GM18499 (cell line): ENCODE measurements around the gene AKT3.

Experiments
- ATAC-seq: cut with Tn5 transposase; IDR thresholded peaks from one replicate; pipeline ENCODE4 v1.9.1; 2021; ENCODE audit warnings: moderate number of reproducible peaks; ENCODE audit not compliant: insufficient read depth, unreplicated experiment

Gene AKT3

DNA sequence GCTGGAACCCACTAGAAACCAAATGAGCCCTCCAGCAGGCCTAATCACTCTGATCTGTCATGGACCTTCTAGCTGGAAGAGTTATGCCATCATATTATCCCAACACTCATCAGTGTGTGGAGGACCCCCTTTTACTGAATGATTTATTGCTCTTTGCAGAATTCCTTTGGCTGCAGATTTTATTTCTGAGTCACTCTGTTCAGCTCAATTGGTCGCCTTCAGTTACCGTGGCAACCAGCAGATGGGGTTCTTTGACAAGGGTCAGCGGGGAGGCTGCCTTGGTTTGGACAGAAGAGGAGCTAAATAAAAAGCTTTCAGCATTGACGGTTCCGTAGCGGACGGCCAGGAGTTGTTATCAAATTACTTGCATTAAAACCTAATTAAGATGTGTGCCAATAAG lies 374.1 kb downstream of the AKT3 start:
- no peak for ATAC-seq

DNA sequence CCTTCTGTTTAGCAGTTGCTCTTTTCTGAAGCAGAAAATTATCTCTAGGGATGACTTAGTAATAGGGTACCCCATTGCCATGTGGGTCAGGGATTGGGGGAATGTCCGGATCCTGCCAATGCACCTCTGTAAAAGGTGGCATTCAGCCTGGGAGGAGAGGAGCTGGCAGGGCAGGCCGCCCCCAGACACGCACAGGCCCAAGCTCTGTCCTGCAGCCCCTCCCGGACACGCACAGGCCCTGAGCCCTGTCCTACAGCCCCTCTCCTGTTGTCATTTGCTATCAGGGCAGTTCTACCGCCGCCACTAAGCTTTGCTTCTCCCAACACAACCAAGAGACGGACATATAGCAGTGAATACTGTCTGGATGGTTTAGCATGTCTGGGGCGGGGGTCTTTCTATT lies 375.1 kb downstream of the AKT3 start:
- no peak for ATAC-seq

DNA sequence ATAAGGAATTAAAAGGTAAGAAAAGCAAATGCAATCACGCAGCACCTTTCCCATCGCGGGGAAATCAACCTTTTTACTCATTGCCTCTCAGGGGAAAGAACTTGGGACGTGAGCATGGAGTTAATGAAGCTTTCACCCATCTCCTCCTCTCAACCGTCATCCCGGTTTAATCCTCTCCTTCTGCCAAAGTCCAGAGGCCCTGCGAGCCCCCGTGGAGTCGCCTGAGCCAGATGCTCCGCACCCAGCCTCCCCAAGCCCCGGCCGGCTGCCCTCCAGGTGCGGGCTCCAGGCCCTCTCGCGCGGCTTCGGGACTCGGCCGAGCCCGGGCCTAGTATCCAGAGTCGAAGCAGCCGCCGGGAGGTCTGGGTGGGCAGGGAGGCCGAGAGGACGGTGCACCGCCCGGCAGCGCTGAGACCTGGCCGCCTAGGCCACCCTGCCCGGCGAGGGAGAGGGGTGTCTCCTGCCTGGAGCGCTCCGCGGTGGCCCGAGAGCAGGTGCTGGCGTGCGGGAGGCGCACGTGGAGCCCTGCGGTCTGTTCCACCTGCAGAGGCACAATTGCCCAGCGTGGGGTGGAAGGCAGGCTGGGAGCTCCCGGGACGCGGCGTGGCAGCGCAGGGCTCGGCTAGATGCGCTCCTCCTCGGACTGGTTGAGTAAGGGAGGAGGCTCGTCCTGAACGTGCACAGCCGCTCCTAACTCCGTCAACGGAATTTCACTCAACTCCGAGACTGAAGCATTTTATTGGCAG lies 375.7 kb downstream of the AKT3 start:
- ATAC-seq, result no peak

DNA sequence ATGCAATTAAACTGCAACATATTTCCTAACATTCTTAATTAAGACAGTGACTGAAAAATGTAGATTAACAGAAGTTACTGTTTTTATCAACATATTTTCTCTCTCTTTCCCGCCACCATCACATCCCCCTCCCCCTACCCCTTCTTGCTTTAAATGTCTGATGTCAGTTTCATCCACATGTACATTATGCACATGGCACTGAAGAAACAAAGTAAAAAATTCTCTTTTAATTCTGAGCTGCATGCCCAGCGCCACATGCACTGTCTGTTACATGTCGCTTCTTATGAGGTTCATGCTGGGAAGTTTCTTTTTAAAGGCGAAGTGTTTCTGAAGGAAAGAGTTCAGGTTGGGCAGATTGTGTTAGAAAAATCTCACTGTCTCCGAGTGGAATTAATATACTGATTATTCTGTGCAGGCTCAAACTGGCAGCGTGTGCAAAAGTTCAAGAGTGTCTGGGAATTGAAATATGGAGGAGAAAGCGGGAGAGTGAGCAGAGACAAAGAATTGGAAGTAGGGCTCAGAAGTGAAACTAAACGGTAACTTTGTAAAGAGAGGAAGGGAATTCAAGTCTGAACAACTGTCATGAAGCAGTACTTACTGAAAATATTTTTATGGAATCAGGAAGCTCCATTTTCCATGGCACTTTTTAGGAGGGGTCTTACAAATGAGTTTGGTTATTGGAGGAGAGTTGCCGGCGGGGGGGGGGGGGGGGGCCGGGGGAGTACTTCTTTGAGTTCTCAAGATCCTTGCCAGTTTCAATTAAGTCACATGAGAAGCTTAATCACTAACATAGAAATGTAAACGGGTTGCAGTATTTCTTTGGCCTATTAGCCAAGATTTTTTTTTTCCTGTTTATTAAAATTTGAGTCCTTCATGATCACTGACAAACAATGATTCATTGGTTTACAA lies 376.6 kb downstream of the AKT3 start:
- ATAC-seq, result no peak

DNA sequence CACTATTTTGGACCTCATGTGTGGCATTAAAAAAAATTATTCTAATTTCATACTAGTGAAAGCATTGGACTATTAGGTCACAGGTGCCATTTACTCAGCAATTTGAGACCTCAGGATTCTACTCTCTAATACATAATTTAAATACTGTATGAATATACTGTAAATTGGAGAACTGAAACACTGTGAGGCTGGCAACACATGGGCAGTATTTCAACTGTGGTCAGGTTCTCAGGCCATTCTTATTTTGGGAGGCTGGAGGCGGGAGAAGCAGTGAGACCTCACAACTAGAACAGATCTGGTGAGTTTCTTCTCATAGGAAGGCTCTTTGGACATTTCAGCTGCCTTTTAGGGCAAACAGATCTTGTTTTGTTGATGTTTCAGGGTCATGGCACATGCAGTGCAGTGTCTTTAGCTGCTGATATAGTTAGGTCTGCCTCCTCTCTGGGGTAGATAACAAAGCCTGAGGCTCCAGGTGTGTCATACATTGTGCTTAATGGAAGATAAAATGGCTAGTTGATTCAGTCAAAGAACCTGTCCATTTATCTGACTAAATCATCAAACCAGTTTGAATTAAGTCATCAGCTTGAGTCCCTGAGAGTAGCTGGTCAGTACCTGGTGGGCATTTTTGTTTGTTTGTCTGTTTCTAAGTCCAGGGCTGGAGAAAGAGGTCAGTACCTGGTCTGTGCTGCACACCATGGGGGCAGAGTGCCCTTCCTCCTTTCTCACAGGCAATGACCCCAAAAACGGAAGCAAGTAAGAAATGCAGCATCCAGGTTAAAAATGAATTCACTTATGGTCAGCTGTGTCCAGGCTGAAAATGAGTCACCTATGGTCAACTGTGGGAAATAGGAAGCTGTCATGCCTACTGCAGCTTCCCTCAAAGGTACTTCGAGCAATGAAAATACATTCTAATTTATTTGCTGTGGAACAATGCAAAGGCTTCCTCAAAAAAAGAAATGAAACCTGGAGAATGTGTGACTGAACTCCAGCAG lies 378.0 kb downstream of the AKT3 start:
- ATAC-seq, result peak; percentile 89

DNA sequence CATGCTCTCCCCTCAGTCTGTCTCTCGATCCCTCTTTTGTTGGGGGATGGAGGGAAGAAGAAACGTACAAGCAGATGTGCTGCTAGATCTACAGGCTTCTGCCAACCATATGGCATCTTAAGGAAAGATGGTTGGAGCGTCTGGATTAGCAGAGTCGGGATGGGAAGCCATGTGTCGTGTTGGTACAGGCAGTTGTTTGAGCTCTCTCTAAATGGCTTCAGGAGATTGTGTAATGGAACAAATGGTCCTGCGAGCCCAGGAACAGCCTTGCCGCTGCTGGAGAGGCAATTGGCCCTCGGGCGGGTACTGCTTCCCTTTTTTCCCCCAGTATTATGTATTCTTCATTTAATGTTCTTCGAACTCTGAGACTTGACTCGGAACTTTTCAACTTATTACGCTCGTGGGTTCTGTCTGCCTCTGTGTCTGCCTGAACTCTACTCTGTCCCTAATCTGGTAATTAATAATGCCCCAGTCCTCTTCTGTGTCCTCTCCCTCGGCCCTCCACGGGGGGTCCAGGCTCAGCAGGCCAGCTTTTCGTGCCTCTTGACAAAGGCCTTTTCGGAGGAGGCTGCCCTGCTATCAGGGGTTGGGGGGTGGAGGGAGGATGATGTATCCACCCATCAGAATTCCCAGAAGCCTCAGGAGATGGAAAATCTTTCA lies 378.9 kb downstream of the AKT3 start:
- ATAC-seq, result no peak

DNA sequence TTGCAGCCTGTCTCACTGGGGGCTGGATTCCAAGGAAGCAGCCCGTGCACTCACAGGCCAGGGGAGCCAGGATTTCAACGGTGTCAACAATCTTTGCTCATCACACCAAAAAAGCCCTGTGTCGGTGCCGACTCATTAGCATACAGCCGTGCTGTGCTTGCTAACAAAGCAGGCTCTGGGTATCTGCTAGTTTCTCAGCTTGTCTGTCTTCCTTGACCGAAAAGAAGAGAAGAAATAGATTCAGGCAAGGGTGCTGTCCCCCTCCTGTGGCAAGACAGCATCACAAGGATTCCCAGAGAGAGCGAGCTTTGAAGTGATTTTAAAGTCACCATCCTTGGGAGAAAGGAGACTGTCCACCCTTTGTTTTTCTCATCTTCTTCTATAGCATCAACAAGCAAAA lies 379.5 kb downstream of the AKT3 start:
- ATAC-seq, result no peak

DNA sequence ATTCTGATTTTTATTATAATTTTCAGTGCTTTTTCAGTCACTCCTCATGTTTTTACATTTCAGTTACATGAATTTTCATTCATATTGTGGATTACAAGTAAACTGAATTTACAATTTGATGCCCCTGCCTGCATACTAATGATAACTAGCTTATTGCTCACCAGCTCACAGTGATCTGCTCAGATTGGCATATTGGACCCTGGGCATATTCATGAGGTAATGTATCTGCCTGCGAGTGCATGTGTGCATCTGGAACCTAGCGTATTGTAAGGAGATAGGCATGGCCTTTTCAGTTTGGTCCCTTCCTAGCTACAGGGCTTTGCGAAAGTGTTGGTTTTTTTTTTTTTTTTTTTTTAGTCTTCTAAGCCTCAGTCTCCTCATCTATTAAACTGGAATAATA lies 380.5 kb downstream of the AKT3 start:
- no peak for ATAC-seq

DNA sequence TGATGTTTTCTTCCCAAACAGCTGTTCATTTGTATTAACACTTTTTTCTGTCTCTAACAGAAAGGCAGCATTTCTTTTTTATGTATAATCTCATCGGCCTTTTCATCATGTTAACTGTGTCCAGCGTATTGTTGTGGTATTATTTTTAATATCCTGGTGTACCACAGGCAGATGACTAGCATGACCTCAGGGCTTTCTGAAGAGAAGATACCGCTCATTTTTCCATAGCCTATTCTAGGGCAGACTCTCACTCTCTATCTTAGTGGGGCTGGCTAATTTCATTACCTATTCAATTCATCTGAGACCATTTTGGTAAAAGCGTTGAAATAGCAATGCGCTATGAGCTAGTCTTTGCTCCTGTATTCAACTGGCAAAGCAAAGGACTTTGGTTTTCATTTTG lies 384.3 kb downstream of the AKT3 start:
- ATAC-seq, result no peak

DNA sequence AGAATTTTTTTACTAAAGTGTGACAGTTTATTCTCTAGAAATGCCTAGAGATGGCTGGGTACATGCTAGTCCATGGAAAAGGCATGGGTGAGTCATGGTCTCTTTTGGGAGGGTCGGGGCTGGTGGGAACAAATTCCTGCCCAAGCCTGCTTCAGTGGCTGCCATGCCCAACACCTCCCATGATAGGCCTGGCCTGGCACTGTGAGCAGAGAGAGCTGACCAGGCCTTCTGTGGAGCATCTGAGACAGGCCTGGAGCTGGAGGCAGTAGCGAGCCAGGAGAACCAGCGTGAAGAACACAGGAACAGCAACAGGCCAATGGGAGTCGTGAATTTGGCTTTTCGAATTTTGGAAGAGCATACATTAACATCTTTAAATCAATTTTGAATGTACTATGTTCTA lies 385.0 kb downstream of the AKT3 start:
- no peak for ATAC-seq

DNA sequence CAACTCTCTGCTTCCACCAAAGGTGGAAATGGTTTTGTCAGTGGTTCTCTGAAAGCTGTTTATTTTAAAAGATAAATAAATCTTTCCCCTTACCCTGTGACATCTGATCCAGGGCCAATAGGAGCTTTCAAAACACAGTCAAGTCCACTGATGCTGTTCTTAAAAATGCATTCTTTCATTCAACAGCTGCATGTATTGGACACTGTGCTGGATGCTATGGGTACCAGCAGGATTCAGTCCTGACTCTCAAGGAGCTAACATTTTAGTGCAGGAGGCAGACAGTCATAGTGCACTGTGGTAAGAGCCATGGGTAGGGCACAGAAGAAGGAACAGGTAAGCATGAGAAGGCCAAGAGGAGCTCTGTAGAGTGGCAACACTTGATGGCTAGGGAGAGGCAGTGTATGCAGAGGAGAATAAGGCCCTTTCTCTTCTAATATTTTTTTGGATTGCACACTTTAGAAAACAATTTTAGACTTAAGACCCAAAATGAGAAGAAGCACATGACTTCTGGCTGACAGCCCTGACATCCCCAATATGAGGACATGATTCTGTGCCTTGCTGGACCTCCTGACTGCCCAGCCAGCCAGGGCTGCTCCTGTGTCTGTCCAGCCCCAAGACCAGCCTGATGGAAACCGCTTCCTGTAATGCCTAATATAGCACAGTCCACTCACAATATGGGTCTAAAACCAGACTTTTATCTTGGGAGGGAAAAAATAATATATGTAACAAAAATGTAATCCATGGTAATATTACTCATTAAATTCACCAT lies 386.9 kb downstream of the AKT3 start:
- ATAC-seq, result no peak

DNA sequence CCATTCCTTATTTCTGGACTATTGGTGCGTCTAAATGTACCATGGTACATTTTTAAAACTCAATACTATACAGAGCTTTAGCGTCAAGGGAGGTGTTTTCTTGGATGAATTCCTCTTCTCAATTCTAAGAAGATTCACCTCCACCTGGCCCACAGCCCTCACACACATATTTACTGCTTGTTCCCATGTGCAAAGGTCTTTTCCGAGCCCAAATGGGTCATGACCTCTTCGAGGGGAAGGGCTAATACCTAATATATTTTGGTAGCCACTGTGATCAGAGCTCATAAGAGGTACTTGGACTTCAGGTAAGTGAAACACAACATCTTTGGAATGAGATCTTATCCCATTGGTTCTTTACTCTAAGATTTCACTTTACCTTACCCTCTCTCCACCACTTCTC lies 388.3 kb downstream of the AKT3 start:
- no peak for ATAC-seq

DNA sequence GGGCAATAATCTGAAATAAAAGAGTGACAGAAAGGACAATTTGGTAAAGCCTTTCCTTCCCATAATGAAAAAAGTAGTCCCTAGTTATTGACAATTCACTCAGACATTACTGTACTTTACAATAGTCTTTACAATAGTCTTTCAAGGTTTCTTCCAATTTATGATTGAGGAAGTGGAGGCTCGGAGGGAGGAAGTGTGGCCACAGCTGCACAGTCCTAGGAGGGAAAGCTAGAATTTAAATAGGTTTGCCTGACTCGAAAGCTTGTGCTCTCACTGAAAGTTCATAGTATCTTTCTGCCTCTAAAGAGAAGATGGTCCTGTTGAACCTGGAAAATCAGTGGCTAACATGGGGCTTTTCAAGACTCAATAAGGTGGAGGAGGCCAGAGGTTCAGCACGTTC lies 391.0 kb downstream of the AKT3 start:
- no peak for ATAC-seq

DNA sequence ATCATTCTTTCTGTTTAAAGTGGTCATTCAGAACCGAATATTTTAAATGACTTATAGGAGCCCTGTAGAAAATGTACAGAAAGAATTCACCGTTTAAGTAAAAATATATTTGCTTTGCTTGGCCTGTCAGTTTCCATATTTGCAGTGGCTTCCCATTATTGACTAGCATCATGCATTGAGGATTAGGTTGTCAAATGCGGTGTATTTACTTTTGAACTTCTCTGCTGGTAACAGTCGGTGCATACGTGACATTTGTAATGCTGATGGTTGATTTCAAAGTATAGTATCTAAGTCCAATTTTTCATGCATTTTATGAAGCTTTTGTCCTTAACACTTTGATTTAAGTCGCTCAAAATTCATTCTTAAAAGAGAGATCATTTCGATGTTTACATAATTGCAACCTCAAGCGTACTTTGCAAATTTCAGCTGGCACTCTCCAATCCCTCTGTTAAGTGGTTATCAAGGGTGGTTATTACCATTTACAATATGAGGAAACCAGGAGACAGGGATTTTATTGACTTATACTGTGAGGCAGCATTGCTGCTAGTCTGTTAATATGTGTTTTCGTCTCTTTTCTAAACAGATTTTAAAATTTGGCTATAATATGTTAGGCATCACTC lies 392.6 kb downstream of the AKT3 start:
- ATAC-seq, result no peak

DNA sequence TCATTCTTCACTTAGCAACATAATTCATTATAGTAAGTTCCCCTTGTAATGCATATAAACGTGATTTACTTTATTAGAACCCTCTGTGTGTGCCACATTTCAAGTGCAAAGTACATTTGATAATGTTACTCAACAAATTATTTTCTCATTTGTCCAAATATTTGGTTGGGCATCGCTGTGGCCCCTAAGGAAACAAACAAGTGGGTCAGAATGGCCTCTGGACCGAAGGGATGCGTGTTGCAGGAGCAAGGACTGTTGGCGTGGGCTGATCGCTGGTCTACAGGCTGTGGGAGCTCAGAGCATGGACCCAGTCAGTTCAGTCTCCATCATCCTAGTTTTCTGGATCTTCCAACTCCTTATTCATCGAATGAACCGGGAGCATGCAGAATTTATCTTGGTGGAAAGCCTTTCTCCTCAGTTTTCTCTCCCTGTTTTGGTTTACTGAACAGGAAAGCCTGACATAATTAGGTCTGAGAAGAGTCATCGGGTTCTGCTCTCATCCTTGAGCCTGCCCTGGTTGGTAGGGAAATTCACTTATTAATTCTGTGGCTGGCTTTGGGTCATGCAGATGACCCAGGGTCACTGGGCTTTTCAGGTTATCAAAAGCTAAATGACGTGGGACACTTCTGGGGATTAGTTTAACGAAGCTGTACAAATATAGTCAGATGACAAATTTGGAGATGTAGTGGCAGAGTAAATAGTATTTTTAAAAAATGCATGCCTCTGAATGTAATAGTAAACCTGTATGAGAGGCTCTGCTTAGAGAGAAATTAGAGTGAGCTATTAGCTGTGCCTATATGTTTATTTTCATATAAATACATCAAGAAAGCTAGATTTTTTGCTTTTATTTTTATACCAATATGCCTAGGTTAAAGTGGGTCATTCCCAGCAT lies 394.0 kb downstream of the AKT3 start:
- ATAC-seq, result no peak

DNA sequence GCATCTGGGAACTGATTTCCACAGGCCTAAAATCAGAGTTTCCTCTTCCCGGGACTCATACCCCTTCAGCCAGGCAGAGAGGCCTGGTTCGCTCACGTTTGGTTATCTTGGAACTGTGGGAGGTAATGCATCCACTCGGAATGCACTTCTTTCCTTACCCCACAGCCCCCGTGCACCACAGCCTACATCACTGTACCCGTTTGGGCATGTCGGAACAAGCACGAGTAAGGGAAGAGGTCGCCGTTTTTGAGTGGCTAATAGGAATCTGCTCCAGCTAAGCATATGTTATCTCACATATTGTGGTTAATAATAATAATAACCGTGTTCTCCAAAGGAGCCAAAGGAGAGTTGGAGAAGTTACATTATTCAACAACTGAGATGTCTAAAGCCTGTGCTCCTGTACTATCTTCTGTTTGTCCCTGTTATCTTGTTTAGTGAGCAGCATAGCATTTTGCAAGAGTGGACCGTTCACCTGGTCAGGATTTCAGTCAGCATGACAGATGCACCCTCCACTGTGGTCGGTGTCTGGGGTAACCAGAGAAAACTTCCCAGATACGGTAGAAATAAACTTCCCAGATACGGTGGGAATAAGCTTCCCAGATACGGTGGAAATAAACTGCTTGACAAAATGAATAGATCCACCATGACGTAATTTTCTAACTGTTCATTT lies 395.6 kb downstream of the AKT3 start:
- no peak for ATAC-seq

DNA sequence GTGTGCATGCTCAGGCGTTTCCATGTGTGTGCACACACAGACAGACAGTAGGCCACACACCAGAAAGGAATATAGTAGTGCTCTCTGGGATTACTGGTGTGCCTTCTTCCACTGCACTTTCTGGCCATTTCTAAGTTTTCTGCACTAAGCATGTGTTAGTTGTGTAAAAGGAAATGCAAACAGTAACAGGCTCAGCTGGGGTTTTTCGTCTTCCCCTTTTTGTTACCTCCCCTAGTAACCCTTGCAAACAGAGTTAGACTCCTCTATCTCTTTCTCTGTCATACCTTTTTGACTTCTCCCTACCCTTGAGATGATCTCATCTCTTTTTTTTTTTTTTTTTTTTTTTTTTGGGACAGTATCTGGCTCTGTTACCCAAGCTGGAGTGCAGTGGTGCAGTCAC lies 398.0 kb downstream of the AKT3 start:
- no peak for ATAC-seq
